NCI-H1092 treated with DMSO at 0.1 percent for 48 hours (cell line): ENCODE measurements around the gene AIFM1.

Source experiments
- DNase-seq: peaks from one replicate; lab custom pipeline; 2025; lab: John Stamatoyannopoulos, UW

The AIFM1 gene

GRCh38 chrX:130170752-130171445, 5.3 kb upstream of the AIFM1 start:
- DNase-seq, result peak; percentile 90

- no peak for DNase-seq
These were observed 1.4 kb upstream of the AIFM1 start for GRCh38 chrX:130167040-130167439.

- no peak for DNase-seq
These were observed 799 bp upstream of the AIFM1 start for GRCh38 chrX:130166503-130166777.

- DNase-seq, result no peak
These were observed 399 bp downstream of the AIFM1 start for GRCh38 chrX:130165181-130165702.

- no peak for DNase-seq
These were observed 2.2 kb downstream of the AIFM1 start for GRCh38 chrX:130163398-130163797.

GRCh38 chrX:130162094-130162735, 3.4 kb downstream of the AIFM1 start:
- DNase-seq, result no peak

- no peak for DNase-seq
These were observed 5.9 kb downstream of the AIFM1 start for GRCh38 chrX:130159776-130160175.

- DNase-seq, result no peak
These were observed 7.3 kb downstream of the AIFM1 start for GRCh38 chrX:130158311-130158710.

- no peak for DNase-seq
These were observed 10.1 kb downstream of the AIFM1 start for GRCh38 chrX:130155564-130155963.

- DNase-seq, result no peak
These were observed 18.0 kb downstream of the AIFM1 start for GRCh38 chrX:130147631-130148030.

GRCh38 chrX:130145123-130145522, 20.5 kb downstream of the AIFM1 start:
- no peak for DNase-seq

- DNase-seq, result no peak
These were observed 21.1 kb downstream of the AIFM1 start for GRCh38 chrX:130144509-130144908.

- DNase-seq, result no peak
These were observed 26.0 kb downstream of the AIFM1 start for GRCh38 chrX:130139474-130140201.

- no peak for DNase-seq
These were observed 28.7 kb downstream of the AIFM1 start for GRCh38 chrX:130136961-130137360.

- no peak for DNase-seq
These were observed 29.1 kb downstream of the AIFM1 start for GRCh38 chrX:130136496-130136895.

- DNase-seq, result no peak
These were observed 34.7 kb downstream of the AIFM1 start for GRCh38 chrX:130130990-130131389.

GRCh38 chrX:130125091-130125874, 40.4 kb downstream of the AIFM1 start:
- DNase-seq, result no peak

GRCh38 chrX:130124577-130124976, 41.1 kb downstream of the AIFM1 start:
- DNase-seq, result no peak

GRCh38 chrX:130121505-130121800, 44.2 kb downstream of the AIFM1 start:
- no peak for DNase-seq

- peak; percentile 25 for DNase-seq
These were observed 44.7 kb downstream of the AIFM1 start for GRCh38 chrX:130120746-130121504.

- DNase-seq, result no peak
These were observed 45.3 kb downstream of the AIFM1 start for GRCh38 chrX:130120321-130120731.
